Left ventricle myocardium inferior (tissue), 1 donor: ENCODE data around the gene MYMX. TPM values are rescaled to one million over a fixed set of nuclear protein-coding genes. Genes with fewer than 3 reads are reported as not detected.

Experiments
- DNase-seq: peaks from one replicate; pipeline ENCODE4 v3.0.0-alpha.2; 2020
- H3K27ac ChIP-seq: fragments of 200-600 bp; replicated peaks from 2 replicates; pipeline ENCODE4 v1.8.0; 2021
- H3K27me3 ChIP-seq: fragments of 200-600 bp; 2 replicates; pipeline ENCODE4 v1.8.0; 2021; ENCODE audit warnings: low read depth
- H3K36me3 ChIP-seq: fragments of 200-600 bp; 2 replicates; pipeline ENCODE4 v1.8.0; 2021
- H3K4me1 ChIP-seq: fragments of 200-600 bp; 2 replicates; pipeline ENCODE4 v1.8.0; 2021
- H3K4me3 ChIP-seq: fragments of 200-600 bp; 2 replicates; pipeline ENCODE4 v1.8.0; 2021; ENCODE audit warnings: mild to moderate bottlenecking, moderate library complexity
- H3K9me3 ChIP-seq: fragments of 200-600 bp; replicated peaks from 2 replicates; pipeline ENCODE4 v1.8.0; 2021
- CTCF ChIP-seq: fragments of 200-600 bp; IDR thresholded peaks from 2 replicates; pipeline ENCODE4 v1.8.0; 2021; ENCODE audit warnings: antibody characterized with exemption, mild to moderate bottlenecking, borderline replicate concordance
- intact Hi-C: fragments of 100-400 bp; cut with micrococcal nuclease; formaldehyde crosslinking; loops from one replicate; pipeline ENCODE4 v1.11.0; 2022
- total RNA-seq: library from RNA; stranded (reverse); fragmentation: NEBNext Ultra II Directional; extraction: Animal tissue kit (Norgen Biotek cat#: 25700); gene quantifications from one replicate; pipeline ENCODE4 v1.2.1, GENCODE V29; 2021
- donor health status: DM: no; HTN: yes; CAD: no; lungs with severe emphysema.

MYMX gene
- total RNA-seq, 1 donor from 2014 or later = 0.36 TPM

GRCh38 chr6:44250067-44250717 is 33.5 kb downstream of the MYMX start:
- intact Hi-C loops = no loop called here
- peak overlapping the region; percentile 96 for H3K4me3 ChIP-seq
- H3K27ac ChIP-seq = peak overlapping the region; percentile 20
- H3K9me3 ChIP-seq = no peaks in the 10 kb centered on the region
- no peaks in the 10 kb centered on the region for H3K27me3 ChIP-seq
- H3K36me3 ChIP-seq = peaks cover 73% of the 10 kb centered on the region
- TF ChIP-seq CTCF = no peak
- peaks cover 96% of the 10 kb centered on the region for H3K4me1 ChIP-seq
- no peak for DNase-seq

- peaks cover 94% of the 10 kb centered on the region for H3K4me1 ChIP-seq
- H3K9me3 ChIP-seq = no peaks in the 10 kb centered on the region
- H3K36me3 ChIP-seq = peaks cover 78% of the 10 kb centered on the region
- intact Hi-C loops = no loop called here
- no peaks in the 10 kb centered on the region for H3K27me3 ChIP-seq
- DNase-seq = no peak
- TF ChIP-seq CTCF = no peak
- peak overlapping the region; percentile 20 for H3K27ac ChIP-seq
- H3K4me3 ChIP-seq = no peak overlapping the region
These were observed 34.0 kb downstream of the MYMX start for GRCh38 chr6:44250718-44251123.

GRCh38 chr6:44251576-44252524 is 35.1 kb downstream of the MYMX start:
- Histone ChIP-seq H3K36me3 (peaks cover 82% of the 10 kb centered on the region), H3K9me3 (no peaks in the 10 kb centered on the region), H3K27me3 (no peaks in the 10 kb centered on the region), H3K4me3 (no peak overlapping the region), H3K27ac (no peak overlapping the region), H3K4me1 (peaks cover 95% of the 10 kb centered on the region)
- no peak for DNase-seq
- intact Hi-C loops = no loop called here
- TF ChIP-seq CTCF = no peak

GRCh38 chr6:44253307-44254101 is 36.8 kb downstream of the MYMX start:
- TF ChIP-seq CTCF = peak; percentile 56
- Histone ChIP-seq H3K36me3 (peaks cover 76% of the 10 kb centered on the region), H3K4me1 (peaks cover 92% of the 10 kb centered on the region), H3K27me3 (no peaks in the 10 kb centered on the region), H3K9me3 (no peaks in the 10 kb centered on the region), H3K27ac (peak overlapping the region; percentile 15), H3K4me3 (no peak overlapping the region)
- DNase-seq = no peak
- intact Hi-C loops = no loop called here
